ENCODE results near the gene SPRYD7.

The SPRYD7 gene

DNA sequence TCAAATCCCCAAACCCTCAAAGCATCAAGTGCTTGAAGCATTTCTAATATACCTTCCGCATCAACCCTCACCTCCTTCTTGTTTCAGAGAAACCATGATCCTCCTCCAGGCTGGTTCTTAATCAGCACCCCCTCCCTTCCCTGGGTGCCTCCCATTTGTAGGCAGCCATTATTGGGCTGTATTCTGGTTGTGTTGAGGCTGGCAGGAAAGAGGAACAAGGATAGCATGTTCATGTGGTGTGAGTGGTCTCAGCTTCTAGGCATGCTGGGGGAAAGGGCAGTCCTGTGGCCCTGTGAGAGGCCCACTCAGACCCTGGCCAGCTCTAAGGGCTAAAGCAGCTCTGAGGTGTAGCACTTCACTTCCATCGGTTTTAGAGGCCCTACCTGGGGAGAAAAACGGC lies 41.9 kb upstream of the SPRYD7 start:
- CTCF ChIA-PET = interaction anchor here (0.6 to 1.3 kb wide), 6 partner anchors 31 to 1017 kb away, joined by 3 to 7 read pairs (median 4); no protein-coding TSS in a partner anchor
- Histone ChIP-seq H3K36me3 (ENCODE audit: control insufficient read depth in 2 of 2, insufficient read depth in 1 of 2, low read length in 2 of 2) (no peaks in the 10 kb centered on the region), H3K9me3 (ENCODE audit: control insufficient read depth, insufficient read depth, low read depth, low read length) (no peaks in the 10 kb centered on the region), H3K27ac (ENCODE audit: extremely low read depth, low read depth, low read length) (no peak overlapping the region), H3K4me3 (ENCODE audit: low read depth, low read length) (no peak overlapping the region), H3K4me1 (ENCODE audit: control insufficient read depth, insufficient read depth, low read length) (no peaks in the 10 kb centered on the region)
- TF ChIP-seq GLI2 (tag by site-specific recombination; IDR thresholded peaks at IDR 0.05; ENCODE audit: borderline replicate concordance, low read depth) (no peak), KLF8 (tag by site-specific recombination; IDR thresholded peaks at IDR 0.05) (no peak), ZFP37 (tag by site-specific recombination; IDR thresholded peaks at IDR 0.05) (0 out of 2 replicates have a peak, but pooled peaks have one; percentile 33)
- POLR2A ChIA-PET = no interaction called here

DNA sequence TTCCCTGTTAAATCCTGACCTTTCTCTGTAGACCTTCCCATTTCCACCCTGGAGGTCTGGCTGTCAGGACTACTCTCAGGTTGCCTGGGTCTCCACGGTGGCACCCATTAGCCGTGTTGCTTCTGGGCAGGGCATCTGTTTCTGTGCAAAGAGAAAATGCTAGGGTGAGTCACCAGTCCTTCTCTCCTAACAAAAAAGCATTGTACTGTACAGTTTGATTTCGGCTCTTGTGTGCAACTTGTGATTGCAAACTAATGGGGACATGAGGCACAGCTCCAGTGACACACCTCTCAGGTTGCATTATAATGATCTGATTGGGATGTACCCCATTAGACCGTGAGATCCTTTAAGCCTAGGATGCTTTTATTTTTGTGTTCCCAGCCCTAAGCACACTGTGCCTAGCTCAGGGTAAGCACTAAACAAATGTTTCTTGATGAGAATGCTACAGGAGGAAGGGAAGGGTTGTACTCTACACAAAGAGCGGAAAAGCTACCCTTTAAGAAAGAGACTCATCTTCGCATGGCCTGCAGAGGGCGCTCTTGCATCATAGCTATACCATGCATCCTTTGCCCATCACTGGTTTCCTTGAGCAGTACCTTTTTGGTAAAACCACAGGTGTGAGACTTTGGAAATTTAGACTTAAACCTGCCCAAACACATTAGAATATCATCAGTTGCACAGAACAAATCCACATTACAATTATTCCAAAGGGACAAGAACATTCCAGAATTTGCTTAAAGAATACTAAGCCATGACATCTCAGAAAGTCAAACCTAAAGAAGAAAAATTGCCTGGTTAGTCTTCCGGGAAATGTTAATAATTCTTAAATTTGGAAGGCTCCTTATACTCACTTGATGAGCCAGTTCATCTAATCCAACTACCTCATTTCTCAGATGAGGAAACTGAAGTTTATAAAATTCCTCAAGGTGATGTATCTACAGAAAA lies 40.4 kb upstream of the SPRYD7 start:
- Histone ChIP-seq H3K36me3 (ENCODE audit: control insufficient read depth in 2 of 2, insufficient read depth in 1 of 2, low read length in 2 of 2) (no peaks in the 10 kb centered on the region), H3K4me1 (ENCODE audit: control insufficient read depth, insufficient read depth, low read length) (no peaks in the 10 kb centered on the region), H3K4me3 (ENCODE audit: low read depth, low read length) (no peak overlapping the region), H3K9me3 (ENCODE audit: control insufficient read depth, insufficient read depth, low read depth, low read length) (no peaks in the 10 kb centered on the region), H3K27ac (ENCODE audit: extremely low read depth, low read depth, low read length) (no peak overlapping the region)
- CTCF ChIA-PET = interaction anchor here (0.5 to 1.7 kb wide), 26 partner anchors 9 to 1096 kb away, joined by 3 to 10 read pairs (median 3); partner anchors contain the start of gene TRIM13
- POLR2A ChIA-PET = interaction anchor here (1.1 kb wide), 1 partner anchor 106 kb away, joined by 3 read pairs; no protein-coding TSS in a partner anchor
- TF ChIP-seq ZBTB49 (tag by site-specific recombination; IDR thresholded peaks at IDR 0.05; ENCODE audit: low read depth) = no peak
- no peak for TF ChIP-seq IKZF3 (tag by site-specific recombination; IDR thresholded peaks at IDR 0.05)
- TF ChIP-seq ZNF654 (tag by site-specific recombination; IDR thresholded peaks at IDR 0.05; ENCODE audit: low read depth) = peak; percentile 75
- no peak for TF ChIP-seq HOXA7 (CRISPR knock-in tag; IDR thresholded peaks at IDR 0.05; ENCODE audit: borderline replicate concordance)
- TF ChIP-seq, protein P1, sequence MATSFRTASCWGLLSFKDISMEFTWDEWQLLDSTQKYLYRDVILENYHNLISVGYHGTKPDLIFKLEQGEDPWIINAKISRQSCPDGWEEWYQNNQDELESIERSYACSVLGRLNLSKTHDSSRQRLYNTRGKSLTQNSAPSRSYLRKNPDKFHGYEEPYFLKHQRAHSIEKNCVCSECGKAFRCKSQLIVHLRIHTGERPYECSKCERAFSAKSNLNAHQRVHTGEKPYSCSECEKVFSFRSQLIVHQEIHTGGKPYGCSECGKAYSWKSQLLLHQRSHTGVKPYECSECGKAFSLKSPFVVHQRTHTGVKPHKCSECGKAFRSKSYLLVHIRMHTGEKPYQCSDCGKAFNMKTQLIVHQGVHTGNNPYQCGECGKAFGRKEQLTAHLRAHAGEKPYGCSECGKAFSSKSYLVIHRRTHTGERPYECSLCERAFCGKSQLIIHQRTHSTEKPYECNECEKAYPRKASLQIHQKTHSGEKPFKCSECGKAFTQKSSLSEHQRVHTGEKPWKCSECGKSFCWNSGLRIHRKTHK (tag by site-specific recombination; IDR thresholded peaks at IDR 0.05) = no peak
- no peak for TF ChIP-seq SP2 (tag by site-specific recombination; IDR thresholded peaks at IDR 0.05)
- TF ChIP-seq ZNF292 (tag by site-specific recombination; IDR thresholded peaks at IDR 0.05; ENCODE audit: borderline replicate concordance, low read depth) = no peak
- no peak for TF ChIP-seq PRDM6 (tag by site-specific recombination; IDR thresholded peaks at IDR 0.05)
- no peak for TF ChIP-seq ZNF843 (tag by site-specific recombination; IDR thresholded peaks at IDR 0.05)
- no peak for TF ChIP-seq REPIN1 (tag by site-specific recombination; IDR thresholded peaks at IDR 0.05; ENCODE audit: low read depth)
- no peak for TF ChIP-seq ZNF514 (tag by site-specific recombination; IDR thresholded peaks at IDR 0.05)
- TF ChIP-seq, protein P2, sequence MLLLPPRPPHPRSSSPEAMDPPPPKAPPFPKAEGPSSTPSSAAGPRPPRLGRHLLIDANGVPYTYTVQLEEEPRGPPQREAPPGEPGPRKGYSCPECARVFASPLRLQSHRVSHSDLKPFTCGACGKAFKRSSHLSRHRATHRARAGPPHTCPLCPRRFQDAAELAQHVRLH (tag by site-specific recombination; IDR thresholded peaks at IDR 0.05) = no peak
- no peak for TF ChIP-seq ZNF302 (tag by site-specific recombination; IDR thresholded peaks at IDR 0.05; ENCODE audit: low read depth)
- TF ChIP-seq ZNF10 (tag by site-specific recombination; IDR thresholded peaks at IDR 0.05) = 0 out of 2 replicates have a peak, but pooled peaks have one; percentile 12
- no peak for TF ChIP-seq ZNF777 (tag by site-specific recombination; IDR thresholded peaks at IDR 0.05; ENCODE audit: borderline replicate concordance)
- TF ChIP-seq, protein P3, sequence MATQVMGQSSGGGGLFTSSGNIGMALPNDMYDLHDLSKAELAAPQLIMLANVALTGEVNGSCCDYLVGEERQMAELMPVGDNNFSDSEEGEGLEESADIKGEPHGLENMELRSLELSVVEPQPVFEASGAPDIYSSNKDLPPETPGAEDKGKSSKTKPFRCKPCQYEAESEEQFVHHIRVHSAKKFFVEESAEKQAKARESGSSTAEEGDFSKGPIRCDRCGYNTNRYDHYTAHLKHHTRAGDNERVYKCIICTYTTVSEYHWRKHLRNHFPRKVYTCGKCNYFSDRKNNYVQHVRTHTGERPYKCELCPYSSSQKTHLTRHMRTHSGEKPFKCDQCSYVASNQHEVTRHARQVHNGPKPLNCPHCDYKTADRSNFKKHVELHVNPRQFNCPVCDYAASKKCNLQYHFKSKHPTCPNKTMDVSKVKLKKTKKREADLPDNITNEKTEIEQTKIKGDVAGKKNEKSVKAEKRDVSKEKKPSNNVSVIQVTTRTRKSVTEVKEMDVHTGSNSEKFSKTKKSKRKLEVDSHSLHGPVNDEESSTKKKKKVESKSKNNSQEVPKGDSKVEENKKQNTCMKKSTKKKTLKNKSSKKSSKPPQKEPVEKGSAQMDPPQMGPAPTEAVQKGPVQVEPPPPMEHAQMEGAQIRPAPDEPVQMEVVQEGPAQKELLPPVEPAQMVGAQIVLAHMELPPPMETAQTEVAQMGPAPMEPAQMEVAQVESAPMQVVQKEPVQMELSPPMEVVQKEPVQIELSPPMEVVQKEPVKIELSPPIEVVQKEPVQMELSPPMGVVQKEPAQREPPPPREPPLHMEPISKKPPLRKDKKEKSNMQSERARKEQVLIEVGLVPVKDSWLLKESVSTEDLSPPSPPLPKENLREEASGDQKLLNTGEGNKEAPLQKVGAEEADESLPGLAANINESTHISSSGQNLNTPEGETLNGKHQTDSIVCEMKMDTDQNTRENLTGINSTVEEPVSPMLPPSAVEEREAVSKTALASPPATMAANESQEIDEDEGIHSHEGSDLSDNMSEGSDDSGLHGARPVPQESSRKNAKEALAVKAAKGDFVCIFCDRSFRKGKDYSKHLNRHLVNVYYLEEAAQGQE (tag by site-specific recombination; IDR thresholded peaks at IDR 0.05) = no peak
- TF ChIP-seq ZNF2 (tag by site-specific recombination; IDR thresholded peaks at IDR 0.05) = 0 out of 2 replicates have a peak, but pooled peaks have one; percentile 30
- TF ChIP-seq ZNF239 (tag by site-specific recombination; IDR thresholded peaks at IDR 0.05) = no peak
- TF ChIP-seq SCRT2 (tag by site-specific recombination; IDR thresholded peaks at IDR 0.05) = peak; percentile 21; the same call in 1 of the 2 replicates
- TF ChIP-seq ZNF248 (tag by site-specific recombination; IDR thresholded peaks at IDR 0.05) = no peak
- TF ChIP-seq ZNF169 (tag by site-specific recombination; IDR thresholded peaks at IDR 0.05) = no peak
